MCF 10A (cell line): ENCODE data around the gene PAX1. TPM values are rescaled to one million over a fixed set of nuclear protein-coding genes. Genes with fewer than 3 reads are reported as not detected.

Experiments
- Bru-seq: library from RNA; stranded (reverse); fragments of 400-500 nt; gene quantifications from one replicate; lab custom pipeline; 2021; lab: Mats Ljungman, UMichigan
- BruChase-seq, 2 experiments: library from RNA; stranded (reverse); fragments of 400-500 nt; gene quantifications; one replicate each; lab custom pipeline; 2021; lab: Mats Ljungman, UMichigan
- BruUV-seq: library from RNA; stranded (reverse); fragments of 400-500 nt; replicated peaks from 2 replicates; lab custom pipeline; 2021; lab: Mats Ljungman, UMichigan
- CTCF ChIA-PET: fragments of 300-600 bp; sonication (Branson Sonifier 250); formaldehyde crosslinking; extraction: SDS; loops from one replicate; lab custom pipeline; 2021; ENCODE audit warnings: antibody characterized with exemption, inconsistent platforms; lab: Yijun Ruan, JAX
- POLR2A ChIA-PET: fragments of 300-600, 350-650 bp; sonication (Branson Sonifier 250); formaldehyde crosslinking; extraction: SDS; loops from one replicate; lab custom pipeline; 2020; ENCODE audit warnings: antibody characterized with exemption, inconsistent platforms; lab: Yijun Ruan, JAX
- DNase-seq: peaks from one replicate; pipeline ENCODE4 v3.0.0-alpha.2; 2018; ENCODE audit not compliant: unreplicated experiment
- H3K27ac Mint-ChIP-seq: one replicate; pipeline ENCODE4 v1.8.0; 2022; ENCODE audit warnings: mild to moderate bottlenecking, low read depth, mixed read lengths; ENCODE audit not compliant: unreplicated experiment
- H3K27me3 Mint-ChIP-seq: one replicate; pipeline ENCODE4 v1.8.0; 2022; ENCODE audit warnings: mixed read lengths; ENCODE audit not compliant: insufficient read depth, unreplicated experiment
- H3K36me3 Mint-ChIP-seq: one replicate; pipeline ENCODE4 v1.8.0; 2022; ENCODE audit warnings: mild to moderate bottlenecking, moderate library complexity, mixed read lengths; ENCODE audit not compliant: insufficient read depth, unreplicated experiment
- H3K4me1 Mint-ChIP-seq: one replicate; pipeline ENCODE4 v1.8.0; 2022; ENCODE audit warnings: mixed read lengths; ENCODE audit not compliant: insufficient read depth, unreplicated experiment
- H3K4me3 Mint-ChIP-seq: one replicate; pipeline ENCODE4 v1.8.0; 2022; ENCODE audit warnings: mild to moderate bottlenecking, moderate library complexity, mixed read lengths; ENCODE audit not compliant: unreplicated experiment
- H3K9me3 Mint-ChIP-seq: one replicate; pipeline ENCODE4 v1.8.0; 2022; ENCODE audit warnings: mixed read lengths; ENCODE audit not compliant: unreplicated experiment
- intact Hi-C: fragments of 100-400 bp; cut with micrococcal nuclease; formaldehyde crosslinking; loops from 2 replicates; pipeline ENCODE4 v1.14.1; 2022
- long read RNA-seq: library from polyadenylated mRNA; stranded (forward); transcript quantifications from one replicate; pipeline ENCODE4 v2.0.0, GENCODE V29; 2022
- total RNA-seq: library from RNA; stranded (reverse); gene quantifications from 2 replicates; pipeline ENCODE4 v1.2.3, GENCODE V29; 2022
- TF ChIP-seq, protein P1 (sequence below): fragments of 200-600 bp; IDR thresholded peaks from one replicate; pipeline ENCODE4 v1.8.0; 2022; ENCODE audit warnings: antibody characterized with exemption, mild to moderate bottlenecking; ENCODE audit not compliant: unreplicated experiment

Gene PAX1
- not detected in 2 replicates for total RNA-seq
- not detected for Bru-seq, nascent RNA
- not detected for BruChase-seq, experiment 1, labeled RNA remaining after a 6-hour chase
- not detected for BruChase-seq, experiment 2, labeled RNA remaining after a 2-hour chase
- long read RNA-seq: 0 reads

- DNase-seq: no peak
- intact Hi-C loops: no loop called here
- Mint-ChIP-seq H3K9me3 (no peaks in the 10 kb centered on the region), H3K27ac (no peak within 1 kb of the TSS), H3K4me3 (no peak within 1 kb of the TSS), H3K4me1 (no peaks in the 10 kb centered on the region), H3K36me3 (no peaks in the 10 kb centered on the region), H3K27me3 (peaks cover 76% of the 10 kb centered on the region)
- no TSS peak for BruUV-seq
- CTCF ChIA-PET: interaction anchor here (1.2 to 3.9 kb wide), 2 partner anchors 13 to 868 kb away, joined by 4 to 33 read pairs; no protein-coding TSS in a partner anchor
- TF ChIP-seq, protein P1, sequence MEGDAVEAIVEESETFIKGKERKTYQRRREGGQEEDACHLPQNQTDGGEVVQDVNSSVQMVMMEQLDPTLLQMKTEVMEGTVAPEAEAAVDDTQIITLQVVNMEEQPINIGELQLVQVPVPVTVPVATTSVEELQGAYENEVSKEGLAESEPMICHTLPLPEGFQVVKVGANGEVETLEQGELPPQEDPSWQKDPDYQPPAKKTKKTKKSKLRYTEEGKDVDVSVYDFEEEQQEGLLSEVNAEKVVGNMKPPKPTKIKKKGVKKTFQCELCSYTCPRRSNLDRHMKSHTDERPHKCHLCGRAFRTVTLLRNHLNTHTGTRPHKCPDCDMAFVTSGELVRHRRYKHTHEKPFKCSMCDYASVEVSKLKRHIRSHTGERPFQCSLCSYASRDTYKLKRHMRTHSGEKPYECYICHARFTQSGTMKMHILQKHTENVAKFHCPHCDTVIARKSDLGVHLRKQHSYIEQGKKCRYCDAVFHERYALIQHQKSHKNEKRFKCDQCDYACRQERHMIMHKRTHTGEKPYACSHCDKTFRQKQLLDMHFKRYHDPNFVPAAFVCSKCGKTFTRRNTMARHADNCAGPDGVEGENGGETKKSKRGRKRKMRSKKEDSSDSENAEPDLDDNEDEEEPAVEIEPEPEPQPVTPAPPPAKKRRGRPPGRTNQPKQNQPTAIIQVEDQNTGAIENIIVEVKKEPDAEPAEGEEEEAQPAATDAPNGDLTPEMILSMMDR: no peak
- POLR2A ChIA-PET: interaction anchor here (1.0 kb wide), 1 partner anchor 13 kb away, joined by 5 read pairs; no protein-coding TSS in a partner anchor
These were observed at the start of gene PAX1 for GRCh38 chr20:21705575-21706260. TSS of gene PAX1 (plus strand) at chr20:21705664. CDS start at chr20:21705713, 49 bp downstream.

- Mint-ChIP-seq H3K27me3 (peaks cover 41% of the 10 kb centered on the region), H3K4me3 (no peak overlapping the region), H3K9me3 (no peaks in the 10 kb centered on the region), H3K27ac (no peak overlapping the region), H3K4me1 (no peaks in the 10 kb centered on the region), H3K36me3 (no peaks in the 10 kb centered on the region)
- BruUV-seq: no TSS peak
- CTCF ChIA-PET: interaction anchor here (1.0 to 2.5 kb wide), 3 partner anchors 14 to 421 kb away, joined by 3 to 6 read pairs (median 5); no protein-coding TSS in a partner anchor
- POLR2A ChIA-PET: no interaction called here
- no peak for DNase-seq
- intact Hi-C loops: no loop called here
- TF ChIP-seq, protein P1: no peak
These were observed 49.0 kb upstream of the PAX1 start for GRCh38 chr20:21656308-21657067.

DNA sequence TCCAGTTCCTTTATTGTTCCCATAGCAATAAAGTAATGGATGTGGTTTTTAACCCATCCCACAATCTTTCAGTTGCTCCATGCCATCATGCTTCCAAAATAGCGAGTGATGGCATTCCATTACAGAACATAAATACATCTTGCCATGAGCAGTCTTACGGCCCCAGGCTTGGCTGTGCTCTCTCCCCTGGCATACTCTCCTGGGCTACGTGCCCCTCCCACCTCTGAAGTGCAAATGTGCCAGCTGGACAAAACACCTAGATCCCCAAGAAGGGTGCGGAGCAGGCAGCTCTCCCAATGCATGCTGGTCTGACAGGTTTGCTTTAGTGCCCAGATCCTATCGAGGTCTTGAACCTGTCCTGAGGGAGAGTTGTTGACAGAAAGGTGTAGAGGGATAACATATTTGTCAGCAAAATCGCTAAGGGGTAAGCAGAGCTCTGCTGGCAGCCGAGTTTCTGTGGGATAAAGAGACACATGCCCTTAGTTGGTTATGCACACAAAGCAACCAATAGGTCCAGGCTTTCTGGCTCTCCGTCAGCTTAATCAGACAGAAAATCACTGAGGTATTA, 43.9 kb upstream of the PAX1 start:
- ChIA-PET POLR2A (interaction anchor here (0.7 kb wide), 1 partner anchor 655 kb away, joined by 3 read pairs; no protein-coding TSS in a partner anchor), CTCF (interaction anchor here (2.0 kb wide), 1 partner anchor 47 kb away, joined by 6 read pairs; no protein-coding TSS in a partner anchor)
- Mint-ChIP-seq H3K27ac (no peak overlapping the region), H3K4me1 (no peaks in the 10 kb centered on the region), H3K36me3 (no peaks in the 10 kb centered on the region), H3K9me3 (no peaks in the 10 kb centered on the region), H3K27me3 (peaks cover 28% of the 10 kb centered on the region), H3K4me3 (no peak overlapping the region)
- intact Hi-C loops: no loop called here
- BruUV-seq: no TSS peak
- DNase-seq: no peak
- TF ChIP-seq, protein P1: no peak
